GM18909 (cell line): ENCODE results near the gene L3HYPDH.
"Not testable (repeated sequence)": the region's sequence is repeated elsewhere in the genome, so short reads cannot be mapped to it uniquely, and the experiment has no call there.

Experiments used
- ATAC-seq: cut with Tn5 transposase; IDR thresholded peaks from one replicate; pipeline ENCODE4 v1.9.1; 2021; ENCODE audit warnings: mild to moderate bottlenecking; ENCODE audit not compliant: unreplicated experiment, poor library complexity

L3HYPDH gene

GRCh38 chr14:59481407-59481806, 2.8 kb downstream of the L3HYPDH start:
- ATAC-seq, result no peak

- no peak for ATAC-seq
Observed at GRCh38 chr14:59480166-59480565, 4.0 kb downstream of the L3HYPDH start.

- ATAC-seq, result no peak
Observed at GRCh38 chr14:59478540-59478939, 5.7 kb downstream of the L3HYPDH start.

- no peak for ATAC-seq
Observed at GRCh38 chr14:59475709-59476108, 8.5 kb downstream of the L3HYPDH start.

- no peak for ATAC-seq
Observed at GRCh38 chr14:59474172-59474571, 10.0 kb downstream of the L3HYPDH start.

GRCh38 chr14:59465316-59466135, 18.7 kb downstream of the L3HYPDH start, which contains the start of gene GPR135:
Gene GPR135 (minus strand): TSS chr14:59465380. CDS start chr14:59465226, 154 bp downstream.
- peak; percentile 44 for ATAC-seq

- ATAC-seq, result peak; percentile 64
Observed at GRCh38 chr14:59464486-59465315, 19.5 kb downstream of the L3HYPDH start.

GRCh38 chr14:59463787-59464485, 20.3 kb downstream of the L3HYPDH start:
- peak; percentile 32 for ATAC-seq

GRCh38 chr14:59461891-59462290, 22.3 kb downstream of the L3HYPDH start:
- ATAC-seq, result no peak

- ATAC-seq, result no peak
Observed at GRCh38 chr14:59460378-59460777, 23.8 kb downstream of the L3HYPDH start.

GRCh38 chr14:59458486-59458885, 25.7 kb downstream of the L3HYPDH start:
- ATAC-seq, result no peak

- no peak for ATAC-seq
Observed at GRCh38 chr14:59455411-59455810, 28.8 kb downstream of the L3HYPDH start.

GRCh38 chr14:59454139-59454538, 30.1 kb downstream of the L3HYPDH start:
- no peak for ATAC-seq

GRCh38 chr14:59451849-59452248, 32.4 kb downstream of the L3HYPDH start:
- no peak for ATAC-seq

- no peak for ATAC-seq
Observed at GRCh38 chr14:59450716-59451115, 33.5 kb downstream of the L3HYPDH start.

- not testable (repeated sequence) for ATAC-seq
Observed at GRCh38 chr14:59448673-59449072, 35.5 kb downstream of the L3HYPDH start.

- ATAC-seq, result no peak
Observed at GRCh38 chr14:59439256-59439965, 44.8 kb downstream of the L3HYPDH start.

- ATAC-seq, result no peak
Observed at GRCh38 chr14:59438195-59438647, 46.0 kb downstream of the L3HYPDH start.

GRCh38 chr14:59435987-59436386, 48.2 kb downstream of the L3HYPDH start:
- ATAC-seq, result no peak

GRCh38 chr14:59435101-59435500, 49.1 kb downstream of the L3HYPDH start:
- ATAC-seq, result no peak
